K562 (cell line): Measurements from ENCODE around the gene NOL12. TPM values are rescaled to one million over a fixed set of nuclear protein-coding genes. Genes with fewer than 3 reads are reported as not detected.
A peak's percentile ranks its signal among the peaks of the same experiment; 100 is the strongest.

ENCODE experiments used
- CBX3 ChIP-seq, 2 experiments: IDR thresholded peaks; 1 replicate in 1 of 2; 2 replicates in 1 of 2; pipeline ENCODE4 v1.6.1; 2012; ENCODE audit warnings: inconsistent platforms in 2 of 2, low read length in 2 of 2, borderline replicate concordance in 1 of 2, control low read depth in 1 of 2
- CEBPB ChIP-seq: fragments of 450-650 bp; IDR thresholded peaks from 2 replicates; pipeline ENCODE4 v1.6.1; 2016; ENCODE audit warnings: missing genetic modification characterization, missing compliant biosample characterization
- CREB1 ChIP-seq, 2 experiments: sonication (generic) in 1 of 2; formaldehyde crosslinking in 1 of 2; IDR thresholded peaks; 2 replicates each; pipeline versions ENCODE4 v1.6.1 to v1.8.0; 2012 to 2022; ENCODE audit warnings: inconsistent platforms in 1 of 2, mild to moderate bottlenecking in 1 of 2, missing genetic modification reagents in 1 of 2, moderate library complexity in 1 of 2
- GABPA ChIP-seq: fragments of 200-800 bp; sonication (Bioruptor generic); conservative IDR thresholded peaks from 2 replicates; pipeline ENCODE4 v1.6.1; 2016; ENCODE audit warnings: low read depth, missing genetic modification characterization, missing compliant biosample characterization
- MAFF ChIP-seq: IDR thresholded peaks from 2 replicates; pipeline ENCODE4 v1.6.1; 2012; ENCODE audit warnings: low read length, improper control_type of control experiment
- NEUROD1 ChIP-seq: fragments of 150-350 bp; IDR thresholded peaks from 2 replicates; pipeline ENCODE4 v1.6.1; 2014; ENCODE audit warnings: borderline replicate concordance, low read length, low read depth; ENCODE audit not compliant: partially characterized antibody
- NR4A1 ChIP-seq, 2 experiments: fragments of 250-450 bp in 1 of 2; fragments of 450-650 bp in 1 of 2; sonication (Bioruptor Pico) in 1 of 2; IDR thresholded peaks; 2 replicates each; pipeline versions ENCODE4 v1.4.0 to v1.6.1; 2016 to 2020; ENCODE audit warnings: mild to moderate bottlenecking in 2 of 2, missing compliant biosample characterization in 1 of 2, missing genetic modification characterization in 1 of 2, moderate library complexity in 1 of 2
- RAD21 ChIP-seq, 2 experiments: fragments of 250-450 bp in 1 of 2; fragments of 450-650 bp in 1 of 2; sonication (Bioruptor Pico) in 1 of 2; formaldehyde crosslinking in 1 of 2; IDR thresholded peaks in 1 of 2; conservative IDR thresholded peaks in 1 of 2; 2 replicates each; pipeline versions ENCODE4 v1.4.0 to v1.8.0; 2020 to 2022; ENCODE audit warnings: mild to moderate bottlenecking in 2 of 2, moderate library complexity in 1 of 2
- TAF9B ChIP-seq: fragments of 450-650 bp; IDR thresholded peaks from 2 replicates; pipeline ENCODE4 v1.6.1; 2018; ENCODE audit warnings: mild to moderate bottlenecking; ENCODE audit not compliant: partially characterized antibody
- ZNF655 ChIP-seq: fragments of 250-450 bp; sonication (Bioruptor Pico); IDR thresholded peaks from 2 replicates; pipeline ENCODE4 v1.5.0; 2021
- polyA plus RNA-seq, 8 experiments: library from polyadenylated mRNA; depleted of rRNA in 4 of 8; stranded (reverse) in 5 of 8; unstranded in 3 of 8; fragments of >200 nt; fragmentation: Nextera tagmentation in 2 of 8; fragmentation: Illumina TruSeq in 1 of 8; extraction: Ambion mirVana in 2 of 8; extraction: Trizol in 1 of 8; gene quantifications; 2 replicates each; pipeline versions ENCODE4 v1.2.1 to v1.2.3, GENCODE V29; 2011 to 2014; ENCODE audit warnings: inconsistent platforms in 1 of 8, missing spikeins in 1 of 8
- total RNA-seq, 7 experiments: library from RNA; depleted of rRNA in 6 of 7; stranded (reverse); fragments of >200 nt in 6 of 7; fragmentation: Illumina TruSeq in 2 of 7; extraction: Trizol in 2 of 7; gene quantifications; 2 replicates each; pipeline versions ENCODE4 v1.2.1 to v1.2.3, GENCODE V29; 2011 to 2021; ENCODE audit warnings: low replicate concordance in 1 of 7
- TF ChIP-seq, protein P1 (sequence below): fragments of 250-450 bp; sonication (Bioruptor Pico); IDR thresholded peaks from 2 replicates; pipeline ENCODE4 v1.5.1; 2021; ENCODE audit warnings: mild to moderate bottlenecking
- TF ChIP-seq, protein P2 (sequence below), 2 experiments: fragments of 450-650 bp; IDR thresholded peaks; 2 replicates each; pipeline ENCODE4 v1.6.1; 2016; ENCODE audit warnings: mild to moderate bottlenecking in 2 of 2, borderline replicate concordance in 1 of 2, low read depth in 1 of 2, moderate library complexity in 1 of 2

NOL12 gene
- total and polyA plus RNA-seq, 9 of the 15 experiments (the other 6 are each of a cell fraction or from before 2014, with no cell fraction given), result 2.8 to 40.9 (median 28.5) TPM

- TF ChIP-seq GABPA (tag) (peak; percentile 98), TAF9B (peak; percentile 76), RAD21 (CRISPR knock-in tag; conservative IDR thresholded peaks at IDR 0.05 in 1 of 2, IDR thresholded peaks at IDR 0.05 in 1 of 2) (no peak), ZNF655 (no peak), NEUROD1 (peak; percentile 85), CBX3 (IDR thresholded peaks at IDR 0.05; ENCODE audit: borderline replicate concordance in 1 of 2, low read length in 2 of 2) (peak in 1 of 2 experiments; percentile 73; a peak in 1 of 3 replicates), MAFF (no peak), CEBPB (tag) (no peak), NR4A1 (CRISPR knock-in tag; IDR thresholded peaks at IDR 0.05) (no peak), NR4A1 (tag; IDR thresholded peaks at IDR 0.05) (0 out of 2 replicates have a peak, but pooled peaks have one; percentile 23), CREB1 (IDR thresholded peaks at IDR 0.05) (peak; percentile 66), CREB1 (CRISPR knock-in tag; IDR thresholded peaks at IDR 0.05) (peak; percentile 82)
- TF ChIP-seq, protein P1, sequence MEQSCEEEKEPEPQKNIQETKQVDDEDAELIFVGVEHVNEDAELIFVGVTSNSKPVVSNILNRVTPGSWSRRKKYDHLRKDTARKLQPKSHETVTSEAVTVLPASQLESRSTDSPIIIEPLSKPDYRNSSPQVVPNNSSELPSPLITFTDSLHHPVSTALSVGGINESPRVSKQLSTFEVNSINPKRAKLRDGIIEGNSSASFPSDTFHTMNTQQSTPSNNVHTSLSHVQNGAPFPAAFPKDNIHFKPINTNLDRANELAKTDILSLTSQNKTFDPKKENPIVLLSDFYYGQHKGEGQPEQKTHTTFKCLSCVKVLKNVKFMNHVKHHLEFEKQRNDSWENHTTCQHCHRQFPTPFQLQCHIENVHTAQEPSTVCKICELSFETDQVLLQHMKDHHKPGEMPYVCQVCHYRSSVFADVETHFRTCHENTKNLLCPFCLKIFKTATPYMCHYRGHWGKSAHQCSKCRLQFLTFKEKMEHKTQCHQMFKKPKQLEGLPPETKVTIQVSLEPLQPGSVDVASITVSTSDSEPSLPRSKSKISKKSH (CRISPR knock-in tag), result no peak
- TF ChIP-seq, protein P2, sequence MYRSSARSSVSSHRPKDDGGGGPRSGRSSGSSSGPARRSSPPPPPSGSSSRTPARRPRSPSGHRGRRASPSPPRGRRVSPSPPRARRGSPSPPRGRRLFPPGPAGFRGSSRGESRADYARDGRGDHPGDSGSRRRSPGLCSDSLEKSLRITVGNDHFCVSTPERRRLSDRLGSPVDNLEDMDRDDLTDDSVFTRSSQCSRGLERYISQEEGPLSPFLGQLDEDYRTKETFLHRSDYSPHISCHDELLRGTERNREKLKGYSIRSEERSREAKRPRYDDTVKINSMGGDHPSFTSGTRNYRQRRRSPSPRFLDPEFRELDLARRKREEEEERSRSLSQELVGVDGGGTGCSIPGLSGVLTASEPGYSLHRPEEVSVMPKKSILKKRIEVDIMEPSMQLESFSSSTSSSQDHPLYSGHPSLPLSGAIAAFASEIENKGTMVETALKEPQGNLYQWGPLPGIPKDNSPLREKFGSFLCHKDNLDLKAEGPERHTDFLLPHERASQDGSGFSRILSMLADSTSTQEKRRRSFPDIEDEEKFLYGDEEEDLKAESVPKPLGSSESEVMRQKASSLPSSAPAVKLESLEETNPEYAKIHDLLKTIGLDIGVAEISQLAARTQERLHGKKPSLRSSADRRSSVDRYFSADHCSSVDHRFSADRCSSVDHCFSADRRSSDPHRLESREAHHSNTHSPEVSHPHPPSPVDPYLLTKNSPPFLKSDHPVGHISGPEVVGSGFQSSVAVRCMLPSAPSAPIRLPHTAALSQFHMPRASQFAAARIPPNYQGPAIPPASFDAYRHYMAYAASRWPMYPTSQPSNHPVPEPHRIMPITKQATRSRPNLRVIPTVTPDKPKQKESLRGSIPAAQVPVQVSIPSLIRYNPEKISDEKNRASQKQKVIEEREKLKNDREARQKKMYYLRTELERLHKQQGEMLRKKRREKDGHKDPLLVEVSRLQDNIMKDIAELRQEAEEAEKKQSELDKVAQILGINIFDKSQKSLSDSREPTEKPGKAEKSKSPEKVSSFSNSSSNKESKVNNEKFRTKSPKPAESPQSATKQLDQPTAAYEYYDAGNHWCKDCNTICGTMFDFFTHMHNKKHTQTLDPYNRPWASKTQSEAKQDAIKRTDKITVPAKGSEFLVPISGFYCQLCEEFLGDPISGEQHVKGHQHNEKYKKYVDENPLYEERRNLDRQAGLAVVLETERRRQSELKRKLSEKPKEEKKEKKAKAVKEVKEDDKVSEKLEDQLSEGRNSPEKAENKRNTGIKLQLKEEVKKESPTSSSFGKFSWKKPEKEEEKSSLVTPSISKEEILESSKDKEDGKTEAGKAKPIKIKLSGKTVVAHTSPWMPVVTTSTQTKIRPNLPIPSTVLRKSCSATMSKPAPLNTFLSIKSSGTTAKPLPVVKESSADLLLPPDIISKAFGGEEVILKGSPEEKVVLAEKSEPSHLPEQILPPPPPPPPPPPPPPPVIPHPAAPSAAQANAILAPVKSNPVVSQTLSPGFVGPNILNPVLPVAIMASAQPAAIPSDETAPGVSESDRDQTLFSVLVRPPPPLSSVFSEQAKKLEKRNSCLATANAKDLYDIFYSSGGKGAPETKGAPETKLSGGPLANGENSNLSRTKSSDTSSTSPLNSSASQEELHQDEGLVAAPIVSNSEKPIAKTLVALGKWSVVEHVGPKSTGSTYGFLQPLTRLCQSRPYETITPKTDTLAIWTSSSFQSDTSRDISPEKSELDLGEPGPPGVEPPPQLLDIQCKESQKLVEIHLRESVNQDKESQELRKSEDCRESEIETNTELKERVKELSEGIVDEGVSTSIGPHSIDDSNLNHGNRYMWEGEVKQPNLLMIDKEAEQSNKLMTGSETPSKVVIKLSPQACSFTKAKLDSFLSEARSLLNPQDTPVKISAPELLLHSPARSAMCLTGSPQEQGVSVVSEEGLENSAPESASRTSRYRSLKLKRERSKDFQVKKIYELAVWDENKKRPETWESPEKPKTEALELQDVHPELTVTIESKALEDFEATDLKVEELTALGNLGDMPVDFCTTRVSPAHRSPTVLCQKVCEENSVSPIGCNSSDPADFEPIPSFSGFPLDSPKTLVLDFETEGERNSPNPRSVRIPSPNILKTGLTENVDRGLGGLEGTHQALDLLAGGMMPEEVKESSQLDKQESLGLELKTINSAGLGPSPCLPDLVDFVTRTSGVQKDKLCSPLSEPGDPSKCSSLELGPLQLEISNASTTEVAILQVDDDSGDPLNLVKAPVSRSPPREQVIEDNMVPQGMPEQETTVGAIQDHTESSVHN (IDR thresholded peaks at IDR 0.05; ENCODE audit: borderline replicate concordance in 1 of 2, low read depth in 1 of 2), result no peak
Measured at GRCh38 chr22:37686002-37686982, at the start of gene NOL12 (continued).
